ENCODE data around the gene WNT8B.

WNT8B gene, protein sequence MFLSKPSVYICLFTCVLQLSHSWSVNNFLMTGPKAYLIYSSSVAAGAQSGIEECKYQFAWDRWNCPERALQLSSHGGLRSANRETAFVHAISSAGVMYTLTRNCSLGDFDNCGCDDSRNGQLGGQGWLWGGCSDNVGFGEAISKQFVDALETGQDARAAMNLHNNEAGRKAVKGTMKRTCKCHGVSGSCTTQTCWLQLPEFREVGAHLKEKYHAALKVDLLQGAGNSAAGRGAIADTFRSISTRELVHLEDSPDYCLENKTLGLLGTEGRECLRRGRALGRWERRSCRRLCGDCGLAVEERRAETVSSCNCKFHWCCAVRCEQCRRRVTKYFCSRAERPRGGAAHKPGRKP

DNA sequence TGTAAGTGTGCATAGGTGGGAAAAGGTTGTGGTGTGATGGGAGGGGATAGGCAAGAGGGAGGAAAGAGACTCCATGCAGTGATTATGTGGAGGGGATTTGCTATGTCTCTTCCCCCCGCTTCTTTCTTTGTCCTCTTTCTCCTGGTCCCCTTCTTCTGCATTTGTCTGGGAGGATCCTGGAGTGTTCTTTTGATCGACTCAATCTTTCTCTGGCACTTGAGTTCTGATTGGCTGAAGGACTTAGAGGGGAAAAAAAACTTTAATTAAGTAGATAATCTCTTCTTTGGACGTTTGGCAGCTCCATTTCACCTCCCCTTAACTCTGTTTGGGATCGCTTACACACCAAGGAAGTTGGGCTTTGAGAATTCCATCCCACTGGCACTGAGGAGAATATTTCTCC, at the start of gene WNT8B:
TSS of gene WNT8B (plus strand) at position 301 of the 400 bp plus-strand sequence. CDS start 160 bp downstream, outside the sequence.
- no peaks in the 10 kb centered on the region for H3K9me3 ChIP-seq (ENCODE audit: insufficient read depth, low read depth, low read length)
- H3K9ac ChIP-seq (ENCODE audit: low read depth, low read length), result no peak within 1 kb of the TSS
- no peaks in the 10 kb centered on the region for H3K4me1 ChIP-seq (ENCODE audit: insufficient read depth, low read length)
- H3K4me3 ChIP-seq (ENCODE audit: low read length), result no peak within 1 kb of the TSS; the same call in 1 of the 2 replicates
- peaks cover 32% of the 10 kb centered on the region for H3K27me3 ChIP-seq (ENCODE audit: insufficient read depth, low read length)
- H3K27ac ChIP-seq (ENCODE audit: low read length), result no peak within 1 kb of the TSS
- no peaks in the 10 kb centered on the region for H3K36me3 ChIP-seq (ENCODE audit: insufficient read depth, low read depth, low read length)

DNA sequence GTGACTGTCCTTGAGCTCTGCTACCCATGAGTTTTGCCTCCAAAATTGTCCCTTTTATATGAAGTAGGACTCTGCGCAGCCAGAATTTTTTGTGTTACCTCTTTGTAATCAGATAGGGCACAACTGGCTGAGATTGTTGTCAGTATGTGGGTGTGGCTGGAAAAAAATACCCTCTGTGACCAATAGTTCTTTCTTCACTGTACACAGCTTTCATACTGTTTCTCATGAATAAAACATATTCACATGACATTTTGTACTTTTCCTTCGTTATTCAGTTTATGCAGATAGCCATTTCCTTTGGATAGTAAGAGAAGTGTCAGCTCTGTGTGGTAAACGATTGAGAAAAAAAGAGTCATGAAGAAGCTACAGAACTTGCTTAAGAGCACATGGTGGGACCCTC, 49.6 kb upstream of the WNT8B start:
- Histone ChIP-seq H3K4me3 (ENCODE audit: low read length) (no peak overlapping the region), H3K9ac (ENCODE audit: low read depth, low read length) (no peak overlapping the region), H3K9me3 (ENCODE audit: insufficient read depth, low read depth, low read length) (no peaks in the 10 kb centered on the region), H3K4me1 (ENCODE audit: insufficient read depth, low read length) (no peaks in the 10 kb centered on the region), H3K27ac (ENCODE audit: low read length) (no peak overlapping the region), H3K36me3 (ENCODE audit: insufficient read depth, low read depth, low read length) (no peaks in the 10 kb centered on the region), H3K27me3 (ENCODE audit: insufficient read depth, low read length) (no peaks in the 10 kb centered on the region)

DNA sequence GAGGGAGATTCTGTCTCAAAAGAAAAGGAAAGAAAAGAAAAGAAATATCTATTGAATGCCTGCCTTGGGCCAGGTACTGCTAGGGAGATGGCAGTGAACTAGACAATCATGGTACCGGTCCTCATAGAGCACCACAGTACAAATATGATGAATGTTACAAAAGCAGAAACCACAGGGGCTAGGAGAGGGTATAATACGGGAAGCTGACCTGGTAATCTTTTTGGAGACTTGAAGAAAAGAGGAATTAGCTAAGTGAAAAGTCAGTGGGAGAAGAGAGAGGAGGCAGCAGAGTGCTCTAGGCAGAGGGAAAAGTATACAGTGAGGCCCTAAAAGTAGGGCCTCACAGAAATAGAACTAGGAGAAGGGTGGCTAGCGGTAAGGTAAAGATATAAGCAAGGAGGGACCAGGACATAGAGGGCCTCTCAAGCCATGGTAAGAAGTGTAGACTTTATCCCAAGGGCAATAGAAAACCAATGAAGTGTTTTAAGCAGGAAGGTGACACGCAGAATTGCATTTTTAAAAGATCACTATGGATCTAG, 42.8 kb upstream of the WNT8B start:
- H3K36me3 ChIP-seq (ENCODE audit: insufficient read depth, low read depth, low read length), result no peaks in the 10 kb centered on the region
- H3K4me3 ChIP-seq (ENCODE audit: low read length), result no peak overlapping the region
- H3K4me1 ChIP-seq (ENCODE audit: insufficient read depth, low read length), result no peaks in the 10 kb centered on the region
- H3K9me3 ChIP-seq (ENCODE audit: insufficient read depth, low read depth, low read length), result no peaks in the 10 kb centered on the region
- H3K27me3 ChIP-seq (ENCODE audit: insufficient read depth, low read length), result no peaks in the 10 kb centered on the region
- H3K9ac ChIP-seq (ENCODE audit: low read depth, low read length), result no peak overlapping the region
- no peak overlapping the region for H3K27ac ChIP-seq (ENCODE audit: low read length)

- Histone ChIP-seq H3K36me3 (ENCODE audit: insufficient read depth, low read depth, low read length) (no peaks in the 10 kb centered on the region), H3K27me3 (ENCODE audit: insufficient read depth, low read length) (no peaks in the 10 kb centered on the region), H3K27ac (ENCODE audit: low read length) (no peak overlapping the region), H3K9ac (ENCODE audit: low read depth, low read length) (no peak overlapping the region), H3K4me1 (ENCODE audit: insufficient read depth, low read length) (no peaks in the 10 kb centered on the region), H3K9me3 (ENCODE audit: insufficient read depth, low read depth, low read length) (no peaks in the 10 kb centered on the region), H3K4me3 (ENCODE audit: low read length) (no peak overlapping the region)
These were observed 35.4 kb upstream of the WNT8B start for GRCh38 chr10:100427374-100427773.

DNA sequence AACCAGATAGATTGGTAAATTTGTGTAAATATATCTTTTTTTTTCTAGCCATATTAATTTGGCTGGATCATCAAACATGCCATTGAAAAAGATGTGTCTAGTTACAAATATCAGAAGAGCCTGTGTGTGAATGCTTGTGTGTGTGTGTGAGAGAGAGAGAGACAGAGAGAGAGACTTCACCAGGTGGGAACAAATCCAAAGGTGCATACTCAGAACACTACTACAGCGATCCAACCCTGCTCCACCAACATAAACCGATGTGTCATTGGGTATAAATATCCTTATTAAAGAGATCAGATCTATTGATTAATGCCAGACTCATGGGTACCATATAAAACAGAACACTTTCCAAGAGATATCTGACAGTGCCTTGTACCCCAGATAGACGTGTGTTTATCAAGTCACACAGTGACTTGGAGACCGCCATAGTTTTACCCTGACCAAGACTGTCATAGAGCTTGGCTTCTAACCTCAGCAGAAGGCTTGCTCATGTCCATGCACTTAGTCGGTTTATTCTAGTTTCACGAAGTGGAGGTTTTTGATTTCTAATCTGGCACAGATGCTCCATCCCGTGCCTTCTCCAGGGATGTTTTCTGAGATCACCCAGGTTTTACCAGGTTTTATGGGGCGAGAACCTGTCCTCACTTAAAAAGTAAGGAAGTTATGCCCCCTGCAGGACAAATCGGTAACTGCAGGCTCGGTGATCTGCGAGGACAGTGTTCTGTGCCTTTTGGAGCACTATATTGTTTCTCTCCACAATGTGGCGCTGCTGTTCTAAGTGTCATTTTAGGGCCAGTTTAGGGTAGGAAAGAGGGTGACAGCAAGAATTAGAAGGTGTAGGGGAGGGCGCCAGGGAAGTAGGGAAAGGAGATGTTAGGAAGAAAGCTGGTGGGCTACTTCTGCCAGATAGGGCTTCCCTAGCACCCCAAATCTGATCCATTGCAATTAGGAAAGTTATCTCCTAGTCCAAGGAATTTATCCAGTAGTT, 29.3 kb upstream of the WNT8B start:
- Histone ChIP-seq H3K9me3 (ENCODE audit: insufficient read depth, low read depth, low read length) (no peaks in the 10 kb centered on the region), H3K36me3 (ENCODE audit: insufficient read depth, low read depth, low read length) (no peaks in the 10 kb centered on the region), H3K4me1 (ENCODE audit: insufficient read depth, low read length) (peaks cover 5% of the 10 kb centered on the region), H3K27ac (ENCODE audit: low read length) (no peak overlapping the region), H3K4me3 (ENCODE audit: low read length) (no peak overlapping the region), H3K27me3 (ENCODE audit: insufficient read depth, low read length) (no peaks in the 10 kb centered on the region), H3K9ac (ENCODE audit: low read depth, low read length) (no peak overlapping the region)

GRCh38 chr10:100436255-100436654, 26.6 kb upstream of the WNT8B start:
- no peak overlapping the region for H3K9ac ChIP-seq (ENCODE audit: low read depth, low read length)
- H3K4me1 ChIP-seq (ENCODE audit: insufficient read depth, low read length), result peaks cover 5% of the 10 kb centered on the region
- no peak overlapping the region for H3K27ac ChIP-seq (ENCODE audit: low read length)
- no peaks in the 10 kb centered on the region for H3K9me3 ChIP-seq (ENCODE audit: insufficient read depth, low read depth, low read length)
- H3K4me3 ChIP-seq (ENCODE audit: low read length), result no peak overlapping the region
- H3K27me3 ChIP-seq (ENCODE audit: insufficient read depth, low read length), result no peaks in the 10 kb centered on the region
- H3K36me3 ChIP-seq (ENCODE audit: insufficient read depth, low read depth, low read length), result no peaks in the 10 kb centered on the region

GRCh38 chr10:100438674-100439315, 24.0 kb upstream of the WNT8B start:
- Histone ChIP-seq H3K27me3 (ENCODE audit: insufficient read depth, low read length) (no peaks in the 10 kb centered on the region), H3K27ac (ENCODE audit: low read length) (no peak overlapping the region), H3K4me3 (ENCODE audit: low read length) (no peak overlapping the region), H3K4me1 (ENCODE audit: insufficient read depth, low read length) (peaks cover 5% of the 10 kb centered on the region), H3K36me3 (ENCODE audit: insufficient read depth, low read depth, low read length) (no peaks in the 10 kb centered on the region), H3K9me3 (ENCODE audit: insufficient read depth, low read depth, low read length) (no peaks in the 10 kb centered on the region), H3K9ac (ENCODE audit: low read depth, low read length) (no peak overlapping the region)

DNA sequence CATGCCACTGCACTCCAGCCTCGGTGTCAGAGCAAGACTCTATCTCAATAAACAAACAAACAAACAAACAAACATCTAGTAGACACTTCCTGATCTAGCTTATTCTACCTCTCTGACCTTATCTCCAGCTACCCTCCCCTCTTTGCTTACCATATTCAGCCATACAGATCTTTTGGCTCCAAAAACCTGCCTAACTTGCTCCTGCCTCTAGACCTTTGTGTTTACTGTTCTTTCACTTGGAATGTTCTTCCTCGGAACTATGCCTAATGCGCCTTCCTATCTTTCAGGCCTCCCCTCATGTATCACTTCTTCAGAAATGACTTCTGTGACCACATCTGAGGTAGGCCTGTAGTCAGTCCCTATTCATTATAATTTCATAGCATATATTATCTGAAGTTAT, 20.3 kb upstream of the WNT8B start:
- Histone ChIP-seq H3K27ac (ENCODE audit: low read length) (no peak overlapping the region), H3K4me3 (ENCODE audit: low read length) (no peak overlapping the region), H3K36me3 (ENCODE audit: insufficient read depth, low read depth, low read length) (no peaks in the 10 kb centered on the region), H3K9me3 (ENCODE audit: insufficient read depth, low read depth, low read length) (no peaks in the 10 kb centered on the region), H3K27me3 (ENCODE audit: insufficient read depth, low read length) (no peaks in the 10 kb centered on the region), H3K4me1 (ENCODE audit: insufficient read depth, low read length) (no peaks in the 10 kb centered on the region), H3K9ac (ENCODE audit: low read depth, low read length) (no peak overlapping the region)

DNA sequence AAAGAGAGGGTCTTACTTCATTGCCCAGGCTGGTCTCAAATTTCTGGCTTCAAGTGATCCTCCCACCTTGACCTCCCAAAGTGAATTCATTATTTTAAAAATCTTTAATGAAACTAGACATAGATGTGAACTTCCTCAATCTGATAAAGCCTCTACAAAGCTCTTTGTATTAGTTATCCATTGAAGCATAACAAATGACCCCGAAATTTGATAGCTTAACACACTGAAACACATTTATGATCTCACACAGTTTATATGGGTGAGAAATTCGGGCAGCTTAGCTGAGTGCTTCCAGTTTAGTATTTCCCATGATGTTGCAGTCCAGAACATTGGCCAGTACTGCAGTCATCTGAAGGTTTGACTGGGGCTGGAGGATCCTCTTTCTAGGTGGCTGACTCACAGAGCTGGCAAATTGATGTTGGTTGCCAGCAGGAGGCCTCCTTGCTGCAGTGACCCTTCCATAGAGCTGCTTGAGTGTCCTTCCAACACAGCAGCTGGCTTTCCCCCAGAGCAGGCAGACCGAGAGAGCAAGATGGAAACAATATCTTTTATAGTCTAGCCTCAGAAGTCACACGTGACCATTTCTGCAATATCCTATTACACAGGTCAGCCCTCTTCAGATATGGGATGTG, 16.6 kb upstream of the WNT8B start:
- no peak overlapping the region for H3K4me3 ChIP-seq (ENCODE audit: low read length)
- H3K36me3 ChIP-seq (ENCODE audit: insufficient read depth, low read depth, low read length), result no peaks in the 10 kb centered on the region
- H3K9me3 ChIP-seq (ENCODE audit: insufficient read depth, low read depth, low read length), result no peaks in the 10 kb centered on the region
- H3K27ac ChIP-seq (ENCODE audit: low read length), result no peak overlapping the region
- H3K9ac ChIP-seq (ENCODE audit: low read depth, low read length), result no peak overlapping the region
- no peaks in the 10 kb centered on the region for H3K4me1 ChIP-seq (ENCODE audit: insufficient read depth, low read length)
- no peaks in the 10 kb centered on the region for H3K27me3 ChIP-seq (ENCODE audit: insufficient read depth, low read length)

DNA sequence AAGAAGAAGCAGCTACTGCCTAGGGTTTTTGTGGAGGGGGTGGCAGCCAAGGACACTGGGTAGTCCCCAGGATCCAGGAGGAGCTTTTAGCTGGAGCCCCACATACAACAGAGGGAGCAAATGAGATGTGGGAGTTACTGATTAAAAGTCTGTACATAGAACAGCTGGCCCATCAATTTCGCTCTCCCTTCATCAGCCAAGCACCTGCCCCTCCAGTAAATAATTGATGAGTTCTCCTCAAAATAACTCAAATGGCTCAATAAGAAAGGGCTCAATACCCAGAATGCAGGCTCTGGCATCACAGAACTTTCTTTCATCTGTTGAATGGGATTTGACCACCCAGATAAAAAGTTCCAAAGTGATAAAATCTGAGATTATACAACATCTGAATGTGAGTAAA, 15.1 kb upstream of the WNT8B start:
- H3K27me3 ChIP-seq (ENCODE audit: insufficient read depth, low read length), result no peaks in the 10 kb centered on the region
- H3K4me1 ChIP-seq (ENCODE audit: insufficient read depth, low read length), result no peaks in the 10 kb centered on the region
- H3K36me3 ChIP-seq (ENCODE audit: insufficient read depth, low read depth, low read length), result no peaks in the 10 kb centered on the region
- no peak overlapping the region for H3K27ac ChIP-seq (ENCODE audit: low read length)
- no peak overlapping the region for H3K4me3 ChIP-seq (ENCODE audit: low read length)
- H3K9ac ChIP-seq (ENCODE audit: low read depth, low read length), result no peak overlapping the region
- H3K9me3 ChIP-seq (ENCODE audit: insufficient read depth, low read depth, low read length), result no peaks in the 10 kb centered on the region

- Histone ChIP-seq H3K27me3 (ENCODE audit: insufficient read depth, low read length) (no peaks in the 10 kb centered on the region), H3K4me1 (ENCODE audit: insufficient read depth, low read length) (no peaks in the 10 kb centered on the region), H3K36me3 (ENCODE audit: insufficient read depth, low read depth, low read length) (no peaks in the 10 kb centered on the region), H3K27ac (ENCODE audit: low read length) (no peak overlapping the region), H3K9ac (ENCODE audit: low read depth, low read length) (no peak overlapping the region), H3K9me3 (ENCODE audit: insufficient read depth, low read depth, low read length) (no peaks in the 10 kb centered on the region), H3K4me3 (ENCODE audit: low read length) (no peak overlapping the region)
These were observed 13.9 kb upstream of the WNT8B start for GRCh38 chr10:100448951-100449350.
